Measurements from ENCODE around the gene PRIMPOL.

PRIMPOL gene

GRCh38 chr4:184668511-184669114, 19.1 kb downstream of the PRIMPOL start:
- no peak for DNase-seq

GRCh38 chr4:184669251-184669650, 19.7 kb downstream of the PRIMPOL start:
- DNase-seq: no peak

GRCh38 chr4:184671101-184671500, 21.6 kb downstream of the PRIMPOL start:
- DNase-seq: no peak

- DNase-seq: no peak
Measured at GRCh38 chr4:184672741-184673140, 23.2 kb downstream of the PRIMPOL start.

GRCh38 chr4:184674011-184674410, 24.5 kb downstream of the PRIMPOL start:
- DNase-seq: no peak

- DNase-seq: no peak
Measured at GRCh38 chr4:184675018-184675417, 25.5 kb downstream of the PRIMPOL start.

- DNase-seq: peak; percentile 48
Measured at GRCh38 chr4:184675821-184676492, 26.4 kb downstream of the PRIMPOL start.

GRCh38 chr4:184680698-184681097, 31.2 kb downstream of the PRIMPOL start:
- no peak for DNase-seq

GRCh38 chr4:184681916-184682315, 32.4 kb downstream of the PRIMPOL start:
- DNase-seq: no peak

- DNase-seq: peak; percentile 99
Measured at GRCh38 chr4:184684491-184685189, 35.1 kb downstream of the PRIMPOL start.

GRCh38 chr4:184688005-184688404, 38.5 kb downstream of the PRIMPOL start:
- no peak for DNase-seq

GRCh38 chr4:184688447-184688846, 38.9 kb downstream of the PRIMPOL start:
- DNase-seq: no peak

- DNase-seq: no peak
Measured at GRCh38 chr4:184689681-184690080, 40.1 kb downstream of the PRIMPOL start.

- DNase-seq: no peak
Measured at GRCh38 chr4:184693056-184693455, 43.5 kb downstream of the PRIMPOL start.

GRCh38 chr4:184694412-184694956, 44.9 kb downstream of the PRIMPOL start:
- no peak for DNase-seq

- no peak for DNase-seq
Measured at GRCh38 chr4:184695178-184695896, 45.8 kb downstream of the PRIMPOL start.

- no peak for DNase-seq
Measured at GRCh38 chr4:184697956-184698355, 48.4 kb downstream of the PRIMPOL start.

GRCh38 chr4:184699941-184700340, 50.4 kb downstream of the PRIMPOL start:
- no peak for DNase-seq

GRCh38 chr4:184702114-184702513, 52.6 kb downstream of the PRIMPOL start:
- DNase-seq: no peak

- DNase-seq: peak; percentile 91
Measured at GRCh38 chr4:184705692-184706091, 56.2 kb downstream of the PRIMPOL start.

GRCh38 chr4:184706453-184706852, 56.9 kb downstream of the PRIMPOL start:
- DNase-seq: peak; percentile 43

- DNase-seq: no peak
Measured at GRCh38 chr4:184712322-184712721, 62.8 kb downstream of the PRIMPOL start.

GRCh38 chr4:184713887-184714286, 64.3 kb downstream of the PRIMPOL start:
- no peak for DNase-seq

Measured in OCI-M1 (cell line).